ENCODE results near the gene SERPINE2.

Gene SERPINE2

GRCh38 chr2:223973606-223974005 lies 65.5 kb downstream of the SERPINE2 start:
- no peak for DNase-seq (ENCODE audit: low spot score)

- no peak for DNase-seq (ENCODE audit: low spot score)
Observed at GRCh38 chr2:223972656-223973102, 66.4 kb downstream of the SERPINE2 start.

- DNase-seq (ENCODE audit: low spot score) = no peak
Observed at GRCh38 chr2:223971731-223972130, 67.4 kb downstream of the SERPINE2 start.

GRCh38 chr2:223970343-223971128 lies 68.5 kb downstream of the SERPINE2 start:
- peak; percentile 67 for DNase-seq (ENCODE audit: low spot score)

GRCh38 chr2:223969856-223970255 lies 69.2 kb downstream of the SERPINE2 start:
- peak; percentile 36 for DNase-seq (ENCODE audit: low spot score)

GRCh38 chr2:223969315-223969714 lies 69.8 kb downstream of the SERPINE2 start:
- DNase-seq (ENCODE audit: low spot score) = no peak

- no peak for DNase-seq (ENCODE audit: low spot score)
Observed at GRCh38 chr2:223967981-223968380, 71.1 kb downstream of the SERPINE2 start.

- DNase-seq (ENCODE audit: low spot score) = no peak
Observed at GRCh38 chr2:223959688-223960087, 79.4 kb downstream of the SERPINE2 start.

GRCh38 chr2:223957092-223957851 lies 81.8 kb downstream of the SERPINE2 start, which contains the start of gene MRPL44:
Gene MRPL44, plus strand, starts transcription at chr2:223957463. Its CDS starts 10 bp downstream, at chr2:223957473.
- DNase-seq (ENCODE audit: low spot score) = peak; percentile 92

GRCh38 chr2:223956300-223956699 lies 82.8 kb downstream of the SERPINE2 start:
- DNase-seq (ENCODE audit: low spot score) = no peak

- peak; percentile 75 for DNase-seq (ENCODE audit: low spot score)
Observed at GRCh38 chr2:223954401-223954800, 84.7 kb downstream of the SERPINE2 start.

- no peak for DNase-seq (ENCODE audit: low spot score)
Observed at GRCh38 chr2:223952280-223952968, 86.7 kb downstream of the SERPINE2 start.

- DNase-seq (ENCODE audit: low spot score) = no peak
Observed at GRCh38 chr2:223950448-223951347, 88.4 kb downstream of the SERPINE2 start.

GRCh38 chr2:223949241-223949840 lies 89.7 kb downstream of the SERPINE2 start:
- DNase-seq (ENCODE audit: low spot score) = no peak

- DNase-seq (ENCODE audit: low spot score) = no peak
Observed at GRCh38 chr2:223947711-223948205, 91.3 kb downstream of the SERPINE2 start.

- DNase-seq (ENCODE audit: low spot score) = no peak
Observed at GRCh38 chr2:223945755-223946154, 93.3 kb downstream of the SERPINE2 start.

- peak; percentile 87 for DNase-seq (ENCODE audit: low spot score)
Observed at GRCh38 chr2:223944703-223945531, 94.2 kb downstream of the SERPINE2 start, which contains the start of gene WDFY1. Gene WDFY1, minus strand, starts transcription at chr2:223945335. Its CDS starts 51 bp downstream, at chr2:223945284.

GRCh38 chr2:223944166-223944702 lies 94.9 kb downstream of the SERPINE2 start:
- no peak for DNase-seq (ENCODE audit: low spot score)

GRCh38 chr2:223943561-223944008 lies 95.5 kb downstream of the SERPINE2 start:
- DNase-seq (ENCODE audit: low spot score) = no peak
